GM18909 (cell line): ENCODE measurements around the gene MFN1.
A peak's percentile ranks its signal among the peaks of the same experiment; 100 is the strongest.
"Not testable (repeated sequence)": the region's sequence is repeated elsewhere in the genome, so short reads cannot be mapped to it uniquely, and the experiment has no call there.

Source experiments
- ATAC-seq: cut with Tn5 transposase; IDR thresholded peaks from one replicate; pipeline ENCODE4 v1.9.1; 2021; ENCODE audit warnings: mild to moderate bottlenecking; ENCODE audit not compliant: unreplicated experiment, poor library complexity

Gene MFN1

GRCh38 chr3:179347345-179348194, at the start of gene MFN1:
MFN1 (plus strand) TSS chr3:179347709; CDS start chr3:179348852, 1,143 bp downstream.
- peak; percentile 95 for ATAC-seq

GRCh38 chr3:179297971-179298725, 49.4 kb upstream of the MFN1 start:
- ATAC-seq = no peak

- no peak for ATAC-seq
These were observed 48.2 kb upstream of the MFN1 start for GRCh38 chr3:179299316-179299715.

GRCh38 chr3:179299999-179300613, 47.4 kb upstream of the MFN1 start:
- ATAC-seq = no peak

- ATAC-seq = no peak
These were observed 45.9 kb upstream of the MFN1 start for GRCh38 chr3:179301645-179302044.

- no peak for ATAC-seq
These were observed 45.4 kb upstream of the MFN1 start for GRCh38 chr3:179302111-179302510.

GRCh38 chr3:179304605-179305004, 42.9 kb upstream of the MFN1 start:
- no peak for ATAC-seq

GRCh38 chr3:179307362-179307761, 40.1 kb upstream of the MFN1 start:
- not testable (repeated sequence) for ATAC-seq

GRCh38 chr3:179308001-179308400, 39.5 kb upstream of the MFN1 start:
- ATAC-seq = no peak

GRCh38 chr3:179309225-179310078, 38.1 kb upstream of the MFN1 start:
- peak; percentile 91 for ATAC-seq

- no peak for ATAC-seq
These were observed 28.6 kb upstream of the MFN1 start for GRCh38 chr3:179318876-179319275.

- no peak for ATAC-seq
These were observed 25.7 kb upstream of the MFN1 start for GRCh38 chr3:179321668-179322285.

GRCh38 chr3:179322286-179323196, 25.0 kb upstream of the MFN1 start, which contains the start of gene ZNF639:
ZNF639 (plus strand) TSS chr3:179323031; CDS start chr3:179328294, 5,263 bp downstream.
- ATAC-seq = peak; percentile 74

GRCh38 chr3:179323197-179324110, 24.1 kb upstream of the MFN1 start:
- peak; percentile 38 for ATAC-seq

- no peak for ATAC-seq
These were observed 23.2 kb upstream of the MFN1 start for GRCh38 chr3:179324270-179324754.

GRCh38 chr3:179330438-179330837, 17.1 kb upstream of the MFN1 start:
- ATAC-seq = no peak

- no peak for ATAC-seq
These were observed 15.3 kb upstream of the MFN1 start for GRCh38 chr3:179332240-179332639.
